HAP-1 (cell line): Measurements from ENCODE around the gene SPEN.
"Not testable (repeated sequence)": the region's sequence is repeated elsewhere in the genome, so short reads cannot be mapped to it uniquely, and the experiment has no call there.

Experiments used
- DNase-seq, 2 experiments: peaks; one replicate each; pipeline ENCODE4 v3.0.0-alpha.2; 2016 to 2020; ENCODE audit warnings: low spot score in 2 of 2
- H3K27me3 ChIP-seq: fragments of 250-450 bp; sonication (Bioruptor Pico); 2 replicates; pipeline ENCODE4 v1.5.1; 2020; ENCODE audit warnings: low read depth, mild to moderate bottlenecking, moderate library complexity
- H3K36me3 ChIP-seq: fragments of 250-450 bp; sonication (Bioruptor Pico); replicated peaks from 2 replicates; pipeline ENCODE4 v1.5.1; 2020; ENCODE audit warnings: mild to moderate bottlenecking
- H3K4me1 ChIP-seq: fragments of 250-450 bp; sonication (Bioruptor Pico); 2 replicates; pipeline ENCODE4 v1.5.1; 2020; ENCODE audit warnings: mild to moderate bottlenecking
- H3K4me3 ChIP-seq: fragments of 250-450 bp; sonication (Bioruptor Pico); 2 replicates; pipeline ENCODE4 v1.5.1; 2020; ENCODE audit warnings: mild to moderate bottlenecking, moderate library complexity
- H3K9me3 ChIP-seq: fragments of 250-450 bp; sonication (Bioruptor Pico); 2 replicates; pipeline ENCODE4 v1.5.1; 2020; ENCODE audit warnings: mild to moderate bottlenecking, moderate library complexity
- in situ Hi-C: fragments of 300-500 bp; cut with MboI; formaldehyde crosslinking; loops from 3 replicates; pipeline ENCODE4 v1.14.3; 2020; ENCODE audit warnings: low sequenced_read_pairs, inconsistent platforms, mixed read lengths

SPEN gene

DNA sequence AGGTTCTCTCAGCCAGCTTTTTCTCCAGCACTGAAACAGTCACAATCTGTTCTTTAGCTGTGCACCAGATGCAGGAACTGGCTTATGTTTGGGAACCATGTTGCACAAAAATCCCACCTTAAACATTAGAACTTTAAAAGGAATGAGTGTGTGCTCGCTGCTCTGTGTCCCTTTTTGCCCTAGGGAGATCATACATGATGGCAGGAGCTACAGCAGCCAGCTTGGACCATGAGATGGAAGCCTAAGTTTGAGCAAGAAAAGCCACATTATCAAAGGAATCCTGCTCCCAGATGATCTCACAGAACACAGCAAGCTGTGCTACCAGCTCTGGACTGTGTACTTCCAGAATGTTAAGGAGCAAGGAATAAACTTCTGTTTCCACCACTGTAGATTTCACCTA lies 124.9 kb downstream of the SPEN start:
- DNase-seq = no peak
- in situ Hi-C loops = no loop called here
- H3K4me1 ChIP-seq = peaks cover 12% of the 10 kb centered on the region

GRCh38 chr1:15973772-15974171 lies 126.3 kb downstream of the SPEN start:
- Histone ChIP-seq H3K36me3 (peaks cover 19% of the 10 kb centered on the region), H3K9me3 (peaks cover 13% of the 10 kb centered on the region; the same call in 1 of the 2 replicates), H3K4me1 (peaks cover 12% of the 10 kb centered on the region), H3K4me3 (no peak overlapping the region), H3K27me3 (no peaks in the 10 kb centered on the region)
- DNase-seq = no peak
- in situ Hi-C loops = no loop called here

More for the DNA sequence above, 124.9 kb downstream of the SPEN start:
- peaks cover 13% of the 10 kb centered on the region; the same call in 1 of the 2 replicates for H3K9me3 ChIP-seq
- H3K36me3 ChIP-seq = peaks cover 22% of the 10 kb centered on the region
- H3K27me3 ChIP-seq = no peaks in the 10 kb centered on the region
- no peak overlapping the region for H3K4me3 ChIP-seq

DNA sequence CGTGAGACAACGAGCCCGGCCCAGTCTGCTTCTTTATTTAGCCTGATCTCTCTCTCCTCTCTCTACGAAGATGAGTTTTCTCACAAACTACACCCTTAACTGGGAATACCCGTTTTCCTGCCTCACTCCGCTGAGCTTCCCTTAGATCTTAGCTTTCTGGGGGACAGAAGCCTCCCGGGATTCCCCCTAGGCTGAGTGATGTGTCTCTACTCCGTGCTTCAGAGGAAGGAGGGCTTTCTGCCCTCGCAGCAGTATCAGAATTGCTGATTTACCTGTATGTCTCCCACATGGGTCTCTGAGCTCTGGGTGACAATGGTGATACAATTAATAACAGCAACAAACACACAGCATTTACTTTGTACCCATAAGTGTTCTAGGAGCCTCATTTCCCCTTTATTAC lies 127.3 kb downstream of the SPEN start:
- Histone ChIP-seq H3K4me1 (peaks cover 12% of the 10 kb centered on the region), H3K9me3 (peaks cover 4% of the 10 kb centered on the region; the same call in 1 of the 2 replicates), H3K4me3 (peak overlapping the region; percentile 97), H3K27me3 (no peaks in the 10 kb centered on the region), H3K36me3 (peaks cover 13% of the 10 kb centered on the region)
- in situ Hi-C loops = no loop called here
- no peak for DNase-seq

GRCh38 chr1:15975358-15975804 lies 127.9 kb downstream of the SPEN start:
- Histone ChIP-seq H3K9me3 (peaks cover 4% of the 10 kb centered on the region; the same call in 1 of the 2 replicates), H3K36me3 (peaks cover 12% of the 10 kb centered on the region), H3K4me1 (peaks cover 12% of the 10 kb centered on the region), H3K27me3 (no peaks in the 10 kb centered on the region), H3K4me3 (peak overlapping the region; percentile 97)
- in situ Hi-C loops = no loop called here
- DNase-seq = peak; percentile 54 to 82

- Histone ChIP-seq H3K9me3 (peaks cover 4% of the 10 kb centered on the region; the same call in 1 of the 2 replicates), H3K4me3 (peak within 1 kb of the TSS; percentile 97), H3K4me1 (peaks cover 12% of the 10 kb centered on the region), H3K36me3 (peaks cover 12% of the 10 kb centered on the region), H3K27me3 (no peaks in the 10 kb centered on the region)
- in situ Hi-C loops = no loop called here
- peak; percentile 92 to 95 for DNase-seq
Observed at GRCh38 chr1:15975805-15976680, 128.5 kb downstream of the SPEN start, which contains the start of gene ZBTB17. Gene ZBTB17, minus strand, starts transcription at chr1:15976101. Its CDS starts 27,606 bp downstream, at chr1:15948495.

DNA sequence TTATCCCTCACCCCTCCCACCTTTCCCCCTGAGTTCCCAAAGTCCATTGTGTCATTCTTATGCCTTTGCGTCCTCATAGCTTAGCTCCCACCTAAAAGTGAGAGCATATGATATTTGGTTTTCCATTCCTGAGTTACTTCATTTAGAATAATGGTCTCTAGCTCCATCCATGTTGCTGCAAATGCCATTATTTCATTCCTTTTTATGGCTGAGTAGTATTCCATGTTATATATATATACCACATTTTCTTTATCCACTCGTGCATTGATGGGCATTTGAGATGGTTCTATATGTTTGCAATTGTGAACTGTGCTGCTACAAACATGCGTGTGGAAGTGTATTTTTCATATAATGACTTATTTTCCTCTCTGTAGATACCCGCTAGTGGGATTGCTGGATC lies 130.4 kb downstream of the SPEN start:
- H3K36me3 ChIP-seq, H3K9me3 ChIP-seq, H3K27me3 ChIP-seq, H3K4me3 ChIP-seq, in situ Hi-C loops, DNase-seq: not testable (repeated sequence)
- peaks cover 12% of the 10 kb centered on the region for H3K4me1 ChIP-seq

DNA sequence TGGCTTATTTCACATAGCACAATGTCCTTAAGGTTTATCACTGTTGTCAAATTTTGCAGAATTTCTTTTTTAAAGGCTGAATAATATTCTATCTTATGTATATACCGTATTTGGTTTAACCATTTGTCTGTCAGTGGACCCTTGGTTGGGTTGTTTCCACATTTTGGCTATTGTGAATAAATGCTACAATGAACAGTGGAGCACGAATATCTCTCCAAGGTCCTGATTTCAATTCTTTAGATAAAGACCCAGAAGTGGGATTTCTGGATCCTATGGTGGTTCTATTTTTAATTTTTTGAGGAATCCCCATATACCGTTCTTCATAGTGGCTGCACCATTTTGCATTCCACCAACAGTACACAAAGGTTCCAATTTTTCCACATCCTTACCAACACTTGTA lies 134.2 kb downstream of the SPEN start:
- no peaks in the 10 kb centered on the region for H3K27me3 ChIP-seq
- no peak for DNase-seq
- in situ Hi-C loops = no loop called here
- no peaks in the 10 kb centered on the region for H3K4me1 ChIP-seq
- peaks cover 3% of the 10 kb centered on the region for H3K9me3 ChIP-seq
- no peaks in the 10 kb centered on the region for H3K36me3 ChIP-seq
- no peak overlapping the region for H3K4me3 ChIP-seq

DNA sequence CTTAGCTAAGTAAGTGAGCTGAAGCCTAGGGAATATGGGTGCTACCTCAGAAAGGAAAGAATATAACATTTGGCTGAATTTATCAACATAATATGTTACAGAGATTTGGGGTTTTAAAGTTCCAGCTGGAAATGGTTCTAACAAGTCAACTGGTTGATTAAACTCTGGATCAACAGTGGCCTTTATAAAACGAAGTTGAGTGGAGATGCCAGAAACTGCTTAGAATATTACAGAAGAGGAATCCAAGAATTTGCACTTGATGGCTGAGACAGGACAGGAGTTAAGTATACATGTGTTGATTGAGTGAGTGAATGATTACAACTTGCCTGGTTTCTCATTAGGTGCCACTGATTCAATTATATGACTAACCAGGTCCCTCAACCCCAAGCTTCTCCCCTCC lies 135.8 kb downstream of the SPEN start:
- Histone ChIP-seq H3K4me3 (no peak overlapping the region), H3K27me3 (no peaks in the 10 kb centered on the region), H3K4me1 (no peaks in the 10 kb centered on the region), H3K9me3 (peaks cover 3% of the 10 kb centered on the region), H3K36me3 (no peaks in the 10 kb centered on the region)
- no peak for DNase-seq
- in situ Hi-C loops = no loop called here

GRCh38 chr1:15985611-15986297 lies 138.2 kb downstream of the SPEN start:
- no peaks in the 10 kb centered on the region for H3K36me3 ChIP-seq
- peaks cover 3% of the 10 kb centered on the region; the same call in 1 of the 2 replicates for H3K9me3 ChIP-seq
- in situ Hi-C loops = no loop called here
- DNase-seq = no peak
- no peak overlapping the region for H3K4me3 ChIP-seq
- no peaks in the 10 kb centered on the region for H3K4me1 ChIP-seq
- no peaks in the 10 kb centered on the region for H3K27me3 ChIP-seq

GRCh38 chr1:15988856-15989736 lies 141.6 kb downstream of the SPEN start:
- DNase-seq = no peak
- Histone ChIP-seq H3K9me3 (no peaks in the 10 kb centered on the region), H3K4me1 (no peaks in the 10 kb centered on the region), H3K4me3 (no peak overlapping the region), H3K36me3 (no peaks in the 10 kb centered on the region), H3K27me3 (no peaks in the 10 kb centered on the region)
- in situ Hi-C loops = no loop called here

DNA sequence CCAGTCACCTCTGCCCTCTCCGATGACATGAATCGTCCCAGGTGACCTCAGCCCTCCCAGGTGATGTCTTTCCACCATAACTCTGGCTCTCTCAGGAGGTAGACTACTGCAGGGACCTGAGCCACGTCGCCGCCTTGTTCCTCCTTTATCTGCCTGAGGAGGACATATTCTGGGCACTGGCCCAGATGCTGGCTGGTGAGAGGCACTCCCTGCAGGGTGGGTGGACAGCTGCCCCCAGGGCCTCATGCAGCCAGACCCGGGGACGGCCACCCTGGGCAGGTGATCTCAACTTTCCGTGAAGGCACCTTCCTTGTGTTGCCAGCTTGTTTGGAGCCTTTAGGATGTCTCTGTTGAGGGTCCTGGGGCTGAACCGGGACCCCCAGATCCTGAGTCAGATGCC lies 142.3 kb downstream of the SPEN start:
- Histone ChIP-seq H3K9me3 (no peaks in the 10 kb centered on the region), H3K36me3 (no peaks in the 10 kb centered on the region), H3K4me3 (no peak overlapping the region), H3K4me1 (no peaks in the 10 kb centered on the region), H3K27me3 (no peaks in the 10 kb centered on the region)
- no peak for DNase-seq
- in situ Hi-C loops = no loop called here
